NT2/D1 (cell line): Measurements from ENCODE around the gene CSTF3.
"Not testable (repeated sequence)": the region's sequence is repeated elsewhere in the genome, so short reads cannot be mapped to it uniquely, and the experiment has no call there.

Source experiments
- SUZ12 ChIP-seq: IDR thresholded peaks from 2 replicates; pipeline ENCODE4 v1.6.1; 2011; ENCODE audit not compliant: insufficient read length, insufficient read depth; ENCODE audit errors: extremely low read depth
- YY1 ChIP-seq: IDR thresholded peaks from 2 replicates; pipeline ENCODE4 v1.6.1; 2011; ENCODE audit not compliant: insufficient read length, insufficient read depth
- ZNF274 ChIP-seq: IDR thresholded peaks from 2 replicates; pipeline ENCODE4 v1.6.1; 2011; ENCODE audit warnings: mild to moderate bottlenecking, low read depth, low read length

- TF ChIP-seq ZNF274, YY1, SUZ12: not testable (repeated sequence)
These were observed 1.9 kb downstream of the CSTF3 start for GRCh38 chr11:33159378-33159867.
